ENCODE results near the gene PEAK1. TPM values are rescaled to one million over a fixed set of nuclear protein-coding genes. Genes with fewer than 3 reads are reported as not detected.

Gene PEAK1
- total RNA-seq, 1 experiment from 2014 or later, result 21.2 TPM

DNA sequence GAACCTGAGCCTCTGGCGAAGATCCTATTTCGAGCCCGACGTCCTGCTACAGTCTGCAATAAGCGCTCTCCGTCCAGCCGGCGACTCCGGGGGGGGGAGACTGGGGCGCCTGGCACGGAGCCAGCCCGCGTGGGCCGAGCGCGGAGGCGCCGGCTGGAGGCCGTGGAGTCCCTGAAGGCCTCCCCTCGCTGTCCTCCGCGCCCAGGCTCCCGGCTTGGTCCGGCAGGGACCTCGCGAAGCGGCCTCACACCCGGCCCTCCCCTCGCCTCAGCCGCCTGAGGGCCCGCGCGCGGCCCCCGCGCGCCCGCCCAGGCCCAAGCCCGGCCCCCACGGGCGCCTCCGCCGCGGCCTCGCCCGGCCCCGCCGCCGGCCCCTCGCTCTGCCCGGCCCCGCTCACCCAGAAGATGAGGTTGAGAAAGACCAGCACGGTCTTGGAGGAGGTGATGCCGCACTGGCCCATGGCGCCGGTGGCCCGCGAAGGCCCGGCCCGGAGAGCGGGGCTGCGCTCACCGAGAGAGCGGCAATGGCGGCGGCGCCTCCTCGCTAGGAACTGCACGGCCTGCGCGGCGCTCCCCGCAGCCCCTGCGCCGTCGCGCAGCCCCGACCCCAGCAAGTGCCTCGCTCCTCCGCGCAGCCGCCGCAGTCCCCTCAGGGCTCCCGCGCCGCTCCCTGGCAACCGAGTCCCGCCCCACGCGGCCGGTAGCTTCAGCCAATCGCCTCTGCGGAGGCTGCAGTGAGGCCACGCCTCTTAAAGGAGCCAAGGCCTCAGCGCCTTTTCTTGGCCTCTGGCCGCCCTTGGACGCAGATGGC is 349.2 kb downstream of the PEAK1 start, which contains the start of gene TSPAN3:
Gene TSPAN3 (minus strand): TSS at position 615 of the 810 bp plus-strand sequence. CDS start 155 bp downstream, at position 460.
- Histone ChIP-seq H3K18ac (ENCODE audit: insufficient read length, low read depth, low read length) (peak within 1 kb of the TSS; percentile 63), H3K56ac (ENCODE audit: insufficient read length, low read depth, low read length) (no peak within 1 kb of the TSS), H3K27me3 (ENCODE audit: insufficient read depth, low read length) (no peaks in the 10 kb centered on the region), H3K79me1 (ENCODE audit: insufficient read depth, low read depth, low read length, poor library complexity, severe bottlenecking) (no peaks in the 10 kb centered on the region), H2BK120ac (ENCODE audit: low read depth, low read length, poor library complexity, severe bottlenecking) (no peak within 1 kb of the TSS), H3K4me1 (ENCODE audit: insufficient read depth, low read length) (peaks cover 3% of the 10 kb centered on the region), H4K91ac (ENCODE audit: insufficient read length, low read depth, low read length) (no peak within 1 kb of the TSS), H3K4me2 (ENCODE audit: insufficient read depth, insufficient read length, low read length) (peak within 1 kb of the TSS; percentile 72), H4K5ac (ENCODE audit: insufficient read length, low read depth, low read length) (no peak within 1 kb of the TSS), H3K27ac (ENCODE audit: insufficient read length, low read depth, low read length) (no peak within 1 kb of the TSS), H2BK20ac (ENCODE audit: low read depth, low read length, poor library complexity, severe bottlenecking) (no peak within 1 kb of the TSS), H2BK15ac (ENCODE audit: low read depth, low read length) (no peak within 1 kb of the TSS), H2BK12ac (ENCODE audit: insufficient read length, low read depth, low read length) (no peak within 1 kb of the TSS), H2BK5ac (ENCODE audit: insufficient read length, low read length) (no peak within 1 kb of the TSS), H3K9me3 (ENCODE audit: control insufficient read depth, low read depth, low read length) (no peaks in the 10 kb centered on the region), H3K4ac (ENCODE audit: low read depth, low read length) (no peak within 1 kb of the TSS), H2AFZ (ENCODE audit: low read length) (peak within 1 kb of the TSS; percentile 86), H3K23ac (ENCODE audit: insufficient read length, low read depth, low read length) (no peak within 1 kb of the TSS), H2AK5ac (ENCODE audit: insufficient read length, low read length) (no peak within 1 kb of the TSS), H3K23me2 (ENCODE audit: insufficient read length, low read depth, low read length, poor library complexity, severe bottlenecking) (peaks cover 6% of the 10 kb centered on the region), H3K9ac (ENCODE audit: extremely low read depth, insufficient read length, low read length) (peak within 1 kb of the TSS; percentile 61), H3K14ac (ENCODE audit: insufficient read depth, low read length) (peak within 1 kb of the TSS; percentile 91), H4K20me1 (ENCODE audit: control insufficient read depth, insufficient read depth, insufficient read length) (no peaks in the 10 kb centered on the region), H3K79me2 (ENCODE audit: insufficient read depth, low read length) (peaks cover 13% of the 10 kb centered on the region; the same call in 1 of the 2 replicates), H3T11ph (ENCODE audit: low read length) (no peak within 1 kb of the TSS), H4K8ac (replicated peaks; ENCODE audit: insufficient read length, low read depth, low read length) (no peak within 1 kb of the TSS)
- peak within 1 kb of the TSS in 1 of 3 experiments; percentile 70; a peak in 2 of 7 replicates for H3K27ac Mint-ChIP-seq
- peak; percentile 95 for DNase-seq
- H3K4me1 Mint-ChIP-seq, result peaks cover 14 to 21% of the 10 kb centered on the region in 2 experiments
- no peaks in the 10 kb centered on the region for H3K9me3 Mint-ChIP-seq
- H3K36me3 Mint-ChIP-seq (ENCODE audit: insufficient read depth in 1 of 3, low read depth in 3 of 3), result peaks cover 2 to 8% (median 4%) of the 10 kb centered on the region in 3 experiments; a peak in 5 of 7 replicates
- no CpG with 5 or more reads among the region's 97 CpGs for WGBS (ENCODE audit: extremely low coverage, insufficient read length, low lambda C conversion rate)
- H3K27me3 Mint-ChIP-seq (ENCODE audit: low read depth), result peaks cover 3% of the 10 kb centered on the region
- peak within 1 kb of the TSS; percentile 80 to 81 for H3K4me3 Mint-ChIP-seq
- TF ChIP-seq, protein P1, sequence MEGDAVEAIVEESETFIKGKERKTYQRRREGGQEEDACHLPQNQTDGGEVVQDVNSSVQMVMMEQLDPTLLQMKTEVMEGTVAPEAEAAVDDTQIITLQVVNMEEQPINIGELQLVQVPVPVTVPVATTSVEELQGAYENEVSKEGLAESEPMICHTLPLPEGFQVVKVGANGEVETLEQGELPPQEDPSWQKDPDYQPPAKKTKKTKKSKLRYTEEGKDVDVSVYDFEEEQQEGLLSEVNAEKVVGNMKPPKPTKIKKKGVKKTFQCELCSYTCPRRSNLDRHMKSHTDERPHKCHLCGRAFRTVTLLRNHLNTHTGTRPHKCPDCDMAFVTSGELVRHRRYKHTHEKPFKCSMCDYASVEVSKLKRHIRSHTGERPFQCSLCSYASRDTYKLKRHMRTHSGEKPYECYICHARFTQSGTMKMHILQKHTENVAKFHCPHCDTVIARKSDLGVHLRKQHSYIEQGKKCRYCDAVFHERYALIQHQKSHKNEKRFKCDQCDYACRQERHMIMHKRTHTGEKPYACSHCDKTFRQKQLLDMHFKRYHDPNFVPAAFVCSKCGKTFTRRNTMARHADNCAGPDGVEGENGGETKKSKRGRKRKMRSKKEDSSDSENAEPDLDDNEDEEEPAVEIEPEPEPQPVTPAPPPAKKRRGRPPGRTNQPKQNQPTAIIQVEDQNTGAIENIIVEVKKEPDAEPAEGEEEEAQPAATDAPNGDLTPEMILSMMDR (conservative IDR thresholded peaks at IDR 0.05), result no peak

Measured in H9 (cell line).